GM04504 (cell line): ENCODE data around the gene NASP.

Experiments used
- DNase-seq: peaks from one replicate; pipeline ENCODE4 v3.0.0-alpha.2; 2012; ENCODE audit warnings: low read depth

The NASP gene

GRCh38 chr1:45620588-45621500 lies 37.0 kb downstream of the NASP start:
- DNase-seq: no peak

GRCh38 chr1:45621501-45621836 lies 37.6 kb downstream of the NASP start:
- DNase-seq: no peak

GRCh38 chr1:45621895-45622523 lies 38.2 kb downstream of the NASP start:
- no peak for DNase-seq

- no peak for DNase-seq
Observed at GRCh38 chr1:45622524-45623394, 38.9 kb downstream of the NASP start.

GRCh38 chr1:45623972-45624371 lies 40.1 kb downstream of the NASP start, which contains the start of gene CCDC17:
Gene CCDC17, minus strand, starts transcription at chr1:45624054. Its CDS starts 145 bp downstream, at chr1:45623909.
- no peak for DNase-seq

GRCh38 chr1:45629035-45629434 lies 45.2 kb downstream of the NASP start:
- no peak for DNase-seq

GRCh38 chr1:45630429-45630828 lies 46.6 kb downstream of the NASP start:
- no peak for DNase-seq

GRCh38 chr1:45635211-45635610 lies 51.4 kb downstream of the NASP start:
- DNase-seq: no peak

- no peak for DNase-seq
Observed at GRCh38 chr1:45640293-45640692, 56.5 kb downstream of the NASP start.

- DNase-seq: no peak
Observed at GRCh38 chr1:45643321-45643720, 59.5 kb downstream of the NASP start.

- no peak for DNase-seq
Observed at GRCh38 chr1:45643978-45644377, 60.1 kb downstream of the NASP start.

- no peak for DNase-seq
Observed at GRCh38 chr1:45644661-45645060, 60.8 kb downstream of the NASP start.

GRCh38 chr1:45647248-45648021 lies 63.6 kb downstream of the NASP start:
- no peak for DNase-seq

- DNase-seq: no peak
Observed at GRCh38 chr1:45654540-45655280, 70.9 kb downstream of the NASP start.

GRCh38 chr1:45656573-45657226 lies 72.9 kb downstream of the NASP start:
- no peak for DNase-seq

- no peak for DNase-seq
Observed at GRCh38 chr1:45658171-45658570, 74.3 kb downstream of the NASP start.

- DNase-seq: no peak
Observed at GRCh38 chr1:45659222-45659621, 75.4 kb downstream of the NASP start.

- DNase-seq: no peak
Observed at GRCh38 chr1:45660336-45660735, 76.5 kb downstream of the NASP start.

- DNase-seq: no peak
Observed at GRCh38 chr1:45666836-45667235, 83.0 kb downstream of the NASP start.

GRCh38 chr1:45667321-45668111 lies 83.7 kb downstream of the NASP start:
- no peak for DNase-seq
